Spleen (tissue), 7 donors: ENCODE measurements around the gene KPNA6.

Source experiments
- CTCF ChIP-seq, 11 experiments: fragments of 200-600 bp in 7 of 11; fragments of 450-650 bp in 4 of 11; sonication (generic) in 4 of 11; IDR thresholded peaks in 8 of 11; conservative IDR thresholded peaks in 3 of 11; 1 replicate in 7 of 11; 2 replicates in 4 of 11; pipeline versions ENCODE4 v1.4.0 to v1.8.0; 2016 to 2021; ENCODE audit warnings: antibody characterized with exemption in 11 of 11, inconsistent platforms in 4 of 11, mild to moderate bottlenecking in 1 of 11
- POLR2A ChIP-seq, 3 donors: fragments of 450-650 bp; IDR thresholded peaks; one replicate each; pipeline ENCODE4 v1.5.1; 2017; ENCODE audit warnings: antibody characterized with exemption in 3 of 3, mild to moderate bottlenecking in 1 of 3
- donor health status: DM: no; HTN: no; CAD: no; lungs with moderate emphysema.
- donor health status: DM: no; HTN: no; CAD: no.
- donor health status: DM: no; HTN: no; CAD: no.

DNA sequence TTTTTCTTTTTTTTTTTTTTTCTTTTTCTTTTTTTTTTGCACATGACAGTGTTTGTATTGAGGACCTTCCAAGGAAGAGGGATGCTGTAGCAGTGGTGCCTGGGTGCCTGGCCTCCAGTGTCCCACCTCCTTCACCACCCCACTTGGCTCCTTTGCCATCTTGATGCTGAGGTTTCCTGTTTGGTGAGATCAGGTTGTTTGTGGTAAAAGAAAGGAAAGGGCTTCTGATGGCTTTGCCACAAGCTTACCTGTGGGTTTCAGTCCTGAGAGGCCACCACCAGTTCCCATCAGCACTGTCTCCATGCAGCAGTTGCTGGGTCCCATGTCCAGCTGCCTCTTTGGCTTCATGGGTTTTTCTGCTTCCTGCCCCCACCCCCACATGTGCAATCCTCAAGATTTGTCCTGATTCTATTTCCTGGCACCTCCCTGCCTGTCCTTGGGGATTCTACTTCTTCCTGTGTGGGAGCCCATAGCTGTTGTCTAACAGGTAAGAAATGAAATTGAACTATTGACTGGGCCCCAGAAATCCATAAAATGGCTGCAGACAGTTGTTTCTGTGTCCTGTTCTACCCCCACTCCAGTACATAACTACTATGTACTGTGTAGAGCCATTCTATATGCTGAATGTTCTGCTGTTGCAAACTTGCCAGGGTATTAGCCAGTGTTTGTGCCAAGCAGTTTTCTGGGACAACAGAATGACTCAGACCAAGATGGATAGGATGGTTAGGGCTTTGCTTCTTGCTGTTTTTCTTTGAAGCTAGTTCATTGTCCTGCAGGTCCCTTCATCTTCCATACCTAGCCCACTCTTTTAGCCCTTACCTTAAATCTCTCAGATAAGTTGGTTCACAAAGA is 88.3 kb downstream of the KPNA6 start:
- TF ChIP-seq CTCF (IDR thresholded peaks at IDR 0.05 in 8 of 11, conservative IDR thresholded peaks at IDR 0.05 in 3 of 11) (no peak), POLR2A (IDR thresholded peaks at IDR 0.05) (no peak)
